B cell (primary cell): Measurements from ENCODE around the gene TWF2.

Experiments
- EZH2 ChIP-seq: IDR thresholded peaks from 2 replicates; pipeline ENCODE4 v1.6.1; 2012; ENCODE audit warnings: borderline replicate concordance, low read depth, mild to moderate bottlenecking, moderate library complexity, low read length; ENCODE audit not compliant: insufficient read depth, poor library complexity, severe bottlenecking
- TF ChIP-seq, protein P1 (sequence below): fragments of 200-600 bp; IDR thresholded peaks from one replicate; pipeline ENCODE4 v1.8.0; 2022; ENCODE audit warnings: antibody characterized with exemption, mild to moderate bottlenecking

GRCh38 chr3:52280050-52280461 lies 41.1 kb upstream of the TWF2 start:
- TF ChIP-seq EZH2: no peak
- TF ChIP-seq, protein P1, sequence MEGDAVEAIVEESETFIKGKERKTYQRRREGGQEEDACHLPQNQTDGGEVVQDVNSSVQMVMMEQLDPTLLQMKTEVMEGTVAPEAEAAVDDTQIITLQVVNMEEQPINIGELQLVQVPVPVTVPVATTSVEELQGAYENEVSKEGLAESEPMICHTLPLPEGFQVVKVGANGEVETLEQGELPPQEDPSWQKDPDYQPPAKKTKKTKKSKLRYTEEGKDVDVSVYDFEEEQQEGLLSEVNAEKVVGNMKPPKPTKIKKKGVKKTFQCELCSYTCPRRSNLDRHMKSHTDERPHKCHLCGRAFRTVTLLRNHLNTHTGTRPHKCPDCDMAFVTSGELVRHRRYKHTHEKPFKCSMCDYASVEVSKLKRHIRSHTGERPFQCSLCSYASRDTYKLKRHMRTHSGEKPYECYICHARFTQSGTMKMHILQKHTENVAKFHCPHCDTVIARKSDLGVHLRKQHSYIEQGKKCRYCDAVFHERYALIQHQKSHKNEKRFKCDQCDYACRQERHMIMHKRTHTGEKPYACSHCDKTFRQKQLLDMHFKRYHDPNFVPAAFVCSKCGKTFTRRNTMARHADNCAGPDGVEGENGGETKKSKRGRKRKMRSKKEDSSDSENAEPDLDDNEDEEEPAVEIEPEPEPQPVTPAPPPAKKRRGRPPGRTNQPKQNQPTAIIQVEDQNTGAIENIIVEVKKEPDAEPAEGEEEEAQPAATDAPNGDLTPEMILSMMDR: no peak
